Omental fat pad (tissue), 4 donors: Measurements from ENCODE around the gene VWA3B. TPM values are rescaled to one million over a fixed set of nuclear protein-coding genes. Genes with fewer than 3 reads are reported as not detected.

Source experiments
- ATAC-seq: fragments of 150-250 bp; one replicate; pipeline ENCODE4 v1.9.1; 2016; ENCODE audit warnings: mild to moderate bottlenecking, moderate library complexity; ENCODE audit not compliant: low FRiP score
- DNase-seq: peaks from one replicate; pipeline ENCODE4 v3.0.0-alpha.2; 2019; ENCODE audit warnings: low spot score
- total RNA-seq, 4 donors: library from RNA; depleted of rRNA; stranded (reverse); fragments of >200 nt; gene quantifications; one replicate each; pipeline ENCODE4 v1.1.0, GENCODE V29; 2016
- TF ChIP-seq, protein P1 (sequence below), 3 donors: fragments of 450-650 bp; IDR thresholded peaks; one replicate each; pipeline ENCODE4 v1.5.1; 2016 to 2017; ENCODE audit warnings: antibody characterized with exemption in 3 of 3, mild to moderate bottlenecking in 3 of 3, moderate library complexity in 2 of 3

Gene VWA3B
- total RNA-seq, 4 donors from 2014 or later = 0.32 TPM; not detected in 3

DNA sequence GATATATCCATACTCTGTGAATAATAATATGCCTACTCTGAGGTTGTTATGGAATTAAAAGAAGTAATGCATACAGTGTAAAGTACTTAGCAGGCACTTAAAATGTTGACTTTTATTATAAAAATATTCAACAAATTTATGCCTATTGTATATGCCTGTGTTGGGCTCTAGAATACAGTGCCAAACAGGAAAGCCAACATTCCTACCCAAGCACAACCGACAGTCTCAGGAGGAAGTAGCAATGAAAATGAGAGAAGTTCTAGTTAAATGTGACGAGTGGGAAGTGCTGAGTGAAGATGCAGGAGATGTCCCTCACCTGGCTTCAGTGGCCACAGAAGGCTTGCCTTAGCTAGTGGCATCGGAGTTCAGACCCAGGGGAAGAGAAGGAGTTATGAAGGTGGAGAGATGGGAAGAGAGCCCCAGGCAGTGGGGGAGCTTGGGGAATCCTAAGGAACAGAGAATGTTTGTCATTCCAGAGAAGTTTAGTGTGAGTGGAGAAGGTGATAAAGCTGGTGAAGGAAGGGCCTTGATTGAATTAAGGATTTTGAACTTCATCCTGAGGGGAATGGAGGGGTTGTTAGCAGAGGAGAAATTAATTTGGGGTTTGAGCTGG, 153.9 kb downstream of the VWA3B start:
- ATAC-seq (no peak), DNase-seq (no peak)
- TF ChIP-seq, protein P1, sequence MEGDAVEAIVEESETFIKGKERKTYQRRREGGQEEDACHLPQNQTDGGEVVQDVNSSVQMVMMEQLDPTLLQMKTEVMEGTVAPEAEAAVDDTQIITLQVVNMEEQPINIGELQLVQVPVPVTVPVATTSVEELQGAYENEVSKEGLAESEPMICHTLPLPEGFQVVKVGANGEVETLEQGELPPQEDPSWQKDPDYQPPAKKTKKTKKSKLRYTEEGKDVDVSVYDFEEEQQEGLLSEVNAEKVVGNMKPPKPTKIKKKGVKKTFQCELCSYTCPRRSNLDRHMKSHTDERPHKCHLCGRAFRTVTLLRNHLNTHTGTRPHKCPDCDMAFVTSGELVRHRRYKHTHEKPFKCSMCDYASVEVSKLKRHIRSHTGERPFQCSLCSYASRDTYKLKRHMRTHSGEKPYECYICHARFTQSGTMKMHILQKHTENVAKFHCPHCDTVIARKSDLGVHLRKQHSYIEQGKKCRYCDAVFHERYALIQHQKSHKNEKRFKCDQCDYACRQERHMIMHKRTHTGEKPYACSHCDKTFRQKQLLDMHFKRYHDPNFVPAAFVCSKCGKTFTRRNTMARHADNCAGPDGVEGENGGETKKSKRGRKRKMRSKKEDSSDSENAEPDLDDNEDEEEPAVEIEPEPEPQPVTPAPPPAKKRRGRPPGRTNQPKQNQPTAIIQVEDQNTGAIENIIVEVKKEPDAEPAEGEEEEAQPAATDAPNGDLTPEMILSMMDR (IDR thresholded peaks at IDR 0.05) = no peak

DNA sequence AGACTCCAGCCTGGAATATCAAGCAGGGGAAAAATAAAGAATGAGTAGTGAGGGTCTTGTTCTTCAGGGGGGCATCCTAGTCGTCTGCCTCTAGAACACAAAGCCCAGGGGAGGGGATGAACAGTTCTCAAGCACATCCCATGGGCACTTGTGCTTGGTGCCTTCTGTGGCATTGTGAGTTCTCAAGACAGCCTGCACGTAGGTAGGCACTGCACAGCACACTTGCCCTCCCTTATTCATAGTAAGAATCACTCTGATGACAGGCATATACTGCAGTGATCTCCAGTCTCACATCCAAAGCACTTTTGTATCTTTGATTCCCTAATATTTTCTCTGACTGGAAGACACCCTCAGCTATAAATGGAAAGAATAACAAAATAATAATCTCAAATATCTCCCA, 154.6 kb downstream of the VWA3B start:
- TF ChIP-seq, protein P1 (IDR thresholded peaks at IDR 0.05) = no peak
- DNase-seq = no peak
- ATAC-seq = no peak

DNA sequence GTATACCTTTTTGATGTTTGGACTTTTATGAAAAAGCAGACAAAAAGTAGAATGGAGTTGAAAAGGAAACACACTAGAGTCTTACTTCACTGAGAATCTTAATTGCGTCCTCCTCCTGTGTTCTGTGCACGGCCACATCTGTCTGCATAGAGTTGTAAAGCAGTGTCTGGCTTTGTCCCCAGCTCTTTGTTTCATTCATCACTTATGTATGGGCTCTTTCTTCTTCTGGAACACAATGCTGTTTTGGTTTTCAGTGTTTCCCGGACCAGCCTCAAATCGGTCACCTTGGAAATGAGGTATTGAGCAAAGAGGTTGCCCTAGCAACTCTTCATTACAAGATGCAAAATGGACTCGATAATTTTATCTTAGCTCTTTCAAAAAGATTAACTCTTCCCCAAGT, 155.0 kb downstream of the VWA3B start:
- TF ChIP-seq, protein P1 (IDR thresholded peaks at IDR 0.05) = no peak

DNA sequence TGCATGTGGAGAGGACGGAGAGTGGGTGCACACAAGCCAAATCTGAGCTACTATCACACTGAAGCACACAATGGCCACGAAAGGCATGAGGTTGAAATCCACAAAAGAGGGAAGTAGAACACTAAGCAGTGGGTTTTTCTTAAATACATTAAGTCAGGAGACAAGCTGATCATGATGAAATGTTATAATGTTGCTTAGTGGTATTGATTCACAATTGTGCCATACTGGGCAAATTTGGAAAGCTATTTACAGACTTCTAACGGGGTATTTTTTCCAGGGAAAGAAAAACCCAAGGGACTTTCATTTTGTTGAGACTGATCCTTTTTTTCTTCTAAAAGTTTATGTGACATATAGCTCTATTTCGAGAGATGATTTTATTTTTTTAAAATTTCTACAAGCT, 158.5 kb downstream of the VWA3B start:
- TF ChIP-seq, protein P1 (IDR thresholded peaks at IDR 0.05) = no peak
- DNase-seq = no peak
- ATAC-seq = no peak

More for the DNA sequence above, 155.0 kb downstream of the VWA3B start:
- no peak for ATAC-seq
- DNase-seq = no peak

DNA sequence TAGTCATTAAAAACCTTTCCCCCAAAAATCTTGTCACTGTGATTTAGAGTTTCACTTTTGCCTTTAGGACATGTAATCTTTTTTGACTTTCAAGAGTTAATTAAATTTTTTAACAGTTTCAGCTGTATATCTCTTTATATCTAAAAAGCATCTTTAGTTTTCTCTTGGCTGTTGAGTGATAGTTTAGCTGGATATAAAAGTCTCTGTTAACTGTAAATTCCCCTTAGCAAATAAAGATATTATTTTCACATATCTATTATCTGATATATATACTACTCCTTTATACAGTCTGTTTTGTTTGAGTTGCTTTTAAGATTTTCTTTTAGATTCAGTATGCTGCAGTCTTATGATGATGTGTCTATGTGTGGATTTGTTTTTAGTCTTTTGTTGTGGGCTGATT, 160.4 kb downstream of the VWA3B start:
- ATAC-seq (no peak), DNase-seq (no peak)
- TF ChIP-seq, protein P1 (IDR thresholded peaks at IDR 0.05) = no peak

DNA sequence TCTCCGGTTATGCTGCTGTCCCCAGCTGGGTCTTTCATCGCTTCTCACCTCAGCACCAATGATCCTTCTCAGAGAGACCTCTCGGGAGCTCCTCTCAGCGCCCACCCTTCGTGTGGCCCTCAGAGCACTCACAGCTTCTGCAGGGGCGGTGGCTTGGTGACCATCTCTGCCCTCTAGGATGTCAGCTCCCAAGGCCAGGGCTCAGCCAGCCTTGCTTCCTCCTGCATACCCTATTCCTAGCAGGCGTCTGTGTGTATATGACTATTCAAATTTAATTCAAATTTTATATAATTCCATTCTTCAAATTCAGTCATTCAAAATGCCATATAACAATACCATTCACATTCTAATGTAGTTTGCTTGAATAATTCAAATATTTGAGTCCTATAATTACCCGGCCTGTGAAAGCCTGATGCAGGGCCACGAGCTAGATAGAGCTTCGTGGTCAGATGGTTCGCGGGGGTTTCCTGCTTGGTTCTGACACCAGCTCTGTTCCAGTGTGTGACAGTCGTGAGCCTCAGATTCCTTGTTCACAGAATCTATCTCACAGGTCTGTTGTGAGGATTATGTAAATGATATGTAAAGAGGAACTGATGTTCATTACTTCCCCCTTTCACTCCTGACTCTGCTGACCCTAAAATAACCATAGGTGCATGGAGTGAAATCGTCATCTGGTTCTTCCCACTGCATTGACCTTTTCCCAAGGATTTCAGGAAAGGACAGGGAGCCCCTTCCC, 165.2 kb downstream of the VWA3B start:
- TF ChIP-seq, protein P1 (IDR thresholded peaks at IDR 0.05) = no peak
- ATAC-seq (no peak), DNase-seq (no peak)
